GM21526 (cell line): ENCODE data around the gene ASTN2.

Source experiments
- ATAC-seq: cut with Tn5 transposase; IDR thresholded peaks from one replicate; pipeline ENCODE4 v1.9.1; 2021; ENCODE audit warnings: moderate library complexity; ENCODE audit not compliant: unreplicated experiment, low FRiP score

ASTN2 gene

DNA sequence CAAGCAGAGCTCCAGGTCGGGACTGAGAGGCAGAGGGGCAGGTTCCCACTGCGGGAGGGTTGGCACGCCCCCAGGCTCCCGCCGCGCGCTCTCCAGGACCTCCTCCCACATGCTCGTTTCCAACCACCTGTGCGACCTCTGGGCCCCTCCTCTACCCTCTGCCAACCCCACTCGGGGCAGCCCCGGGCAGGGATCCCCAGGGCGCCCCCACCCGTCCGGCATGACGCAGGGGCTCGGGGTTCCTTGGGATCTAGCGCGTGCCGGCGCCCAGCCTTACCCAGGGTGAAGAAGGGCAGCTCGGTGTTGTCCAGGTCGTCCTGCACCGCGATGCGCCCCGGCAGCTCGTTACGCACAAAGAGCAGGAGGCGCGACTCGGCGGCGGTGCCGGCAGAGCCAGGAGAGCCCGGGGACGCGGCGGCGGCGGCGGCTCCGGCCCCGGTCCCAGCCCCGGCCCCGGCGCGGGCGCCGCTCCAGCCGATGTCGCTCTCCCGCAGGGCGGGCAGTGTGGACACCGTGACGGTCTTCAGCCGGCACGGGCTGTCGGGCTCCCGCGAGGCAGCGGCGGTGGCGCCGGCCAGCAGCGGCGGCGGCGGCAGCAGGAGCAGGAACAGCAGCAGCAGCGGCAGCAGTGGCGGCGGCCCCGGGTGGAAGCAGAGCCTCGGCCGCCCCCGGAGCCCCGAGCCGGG lies 494 bp downstream of the ASTN2 start:
- no peak for ATAC-seq

DNA sequence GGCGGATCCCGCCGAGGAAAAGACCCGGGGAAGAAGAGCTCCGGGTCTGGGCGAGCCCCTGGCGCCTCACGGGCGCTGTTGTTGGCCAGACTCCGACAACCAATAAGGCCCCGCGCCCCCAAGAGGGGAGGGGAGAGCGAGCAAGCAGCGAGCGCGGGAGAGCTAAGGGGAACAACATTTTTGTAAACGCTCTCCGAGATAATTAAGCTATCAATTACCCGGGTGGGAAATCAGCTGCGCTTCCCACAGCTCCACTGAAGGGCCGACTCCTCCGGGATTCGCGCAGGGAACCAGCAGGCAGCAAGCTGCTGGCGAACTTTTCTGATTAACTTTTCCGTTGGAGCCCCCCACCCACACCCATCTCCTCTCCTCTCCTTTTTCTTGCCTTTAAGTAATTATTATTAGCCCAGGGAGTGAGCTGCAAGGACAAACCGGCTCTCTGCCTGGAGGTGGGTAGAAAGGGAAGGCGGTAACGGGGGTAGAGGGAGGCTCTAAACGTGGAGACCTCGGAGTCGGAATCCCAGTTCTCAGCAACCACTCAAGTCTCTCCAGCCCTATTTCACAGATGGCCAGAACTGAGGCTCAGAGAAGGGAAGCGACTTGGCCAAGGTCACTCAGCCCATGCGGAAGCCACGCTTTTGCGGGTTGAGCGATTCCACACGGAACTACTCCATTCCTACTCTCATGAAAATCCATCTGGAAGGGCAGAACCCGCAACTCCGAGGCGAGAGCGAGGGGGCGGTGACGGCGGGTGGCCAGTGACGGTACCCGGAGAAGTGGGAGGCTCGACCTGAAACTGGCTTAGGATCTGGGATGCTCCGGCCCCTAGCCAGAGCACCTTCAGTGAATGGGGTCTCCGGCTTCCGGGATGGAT lies 1.3 kb downstream of the ASTN2 start:
- no peak for ATAC-seq

DNA sequence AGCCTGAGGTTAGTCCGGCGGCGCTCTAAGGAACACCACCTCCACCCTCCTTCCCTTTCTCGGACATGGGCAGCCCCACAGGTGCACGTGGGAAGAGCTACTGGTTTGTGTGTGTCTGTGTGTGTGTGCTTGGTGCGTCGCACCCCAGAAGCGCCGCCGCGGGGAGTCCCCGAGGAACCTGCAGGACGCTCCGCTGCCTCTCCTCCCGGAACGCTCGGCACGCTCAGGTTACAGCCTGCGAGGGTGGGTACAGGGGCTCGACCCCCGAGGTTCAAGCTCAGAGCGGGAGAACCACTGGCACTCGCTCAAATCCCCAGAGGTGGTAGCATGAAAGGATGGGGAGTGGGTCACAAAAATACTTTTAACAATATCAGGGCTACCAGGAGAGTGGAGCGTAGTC lies 2.0 kb downstream of the ASTN2 start:
- ATAC-seq, result no peak

DNA sequence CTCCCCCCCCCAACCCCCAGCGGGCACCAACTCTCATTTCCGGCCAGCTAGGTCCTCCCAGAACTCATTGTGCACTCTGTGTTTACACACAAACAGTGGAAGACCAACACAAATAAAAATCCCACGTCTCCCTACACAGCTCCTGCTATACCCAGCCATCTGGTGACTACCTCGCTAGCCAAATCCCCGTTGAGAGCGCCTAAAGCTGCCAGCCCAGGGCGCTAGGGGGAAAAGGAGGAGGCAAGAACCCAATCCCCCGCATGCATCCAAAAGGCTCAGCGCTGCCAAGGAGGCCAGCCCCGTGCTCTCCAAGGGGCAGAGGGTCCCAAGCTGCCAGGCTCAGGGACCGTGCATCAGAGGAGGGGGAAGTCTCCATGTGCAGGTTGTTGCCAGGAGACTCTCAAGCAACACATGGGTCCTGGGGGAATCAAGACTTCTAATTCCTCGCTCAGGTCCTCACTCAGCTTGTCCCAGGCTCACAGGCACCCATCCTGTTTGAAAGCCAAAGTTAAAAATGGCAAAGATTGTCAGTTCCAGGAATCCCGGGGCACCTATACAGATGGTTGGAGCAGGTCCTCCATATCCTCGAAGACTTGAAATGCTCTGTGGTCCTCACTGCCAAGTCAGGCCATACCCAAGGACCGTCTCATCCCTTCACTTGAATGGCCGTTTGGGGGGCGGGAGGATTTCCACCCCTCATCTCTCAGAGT lies 2.7 kb downstream of the ASTN2 start:
- ATAC-seq, result no peak

DNA sequence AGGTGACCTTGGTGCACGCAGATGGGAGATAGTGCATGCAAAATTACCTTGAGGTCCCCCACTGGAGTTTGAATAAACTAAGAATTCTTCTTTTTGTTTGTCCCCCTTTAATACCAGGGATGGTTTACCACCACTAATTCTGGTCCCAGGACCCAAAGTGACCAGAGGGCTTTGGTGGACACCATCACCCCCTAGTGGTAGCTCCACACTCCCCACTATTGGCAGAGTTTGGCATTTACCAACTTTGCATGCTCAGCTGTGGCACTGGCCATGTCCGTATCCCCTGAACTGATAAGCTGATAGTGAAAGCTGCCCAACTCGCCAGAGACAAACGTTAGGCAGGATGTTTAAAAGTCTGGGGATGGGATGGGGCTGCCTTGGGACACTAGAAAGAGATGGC lies 3.3 kb downstream of the ASTN2 start:
- ATAC-seq, result no peak

DNA sequence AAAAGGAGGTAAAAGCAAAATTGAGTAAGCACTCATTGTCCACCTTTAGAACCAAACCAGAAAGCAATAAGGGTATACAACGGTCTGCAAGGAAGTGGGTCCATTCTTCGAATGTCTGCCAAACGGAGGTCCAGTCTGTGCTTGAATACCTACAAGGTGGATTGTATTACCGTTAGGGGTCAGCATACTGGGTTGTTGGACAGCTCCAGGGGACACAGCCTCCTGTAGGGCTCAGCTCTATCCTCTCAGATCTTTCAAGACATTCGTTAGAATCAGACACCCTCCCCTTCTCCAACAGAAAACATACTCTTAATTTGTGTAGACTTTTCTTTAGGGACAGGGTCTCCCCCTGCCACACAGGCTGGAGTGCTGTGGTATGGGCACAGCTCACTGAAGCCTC lies 5.5 kb downstream of the ASTN2 start:
- no peak for ATAC-seq

DNA sequence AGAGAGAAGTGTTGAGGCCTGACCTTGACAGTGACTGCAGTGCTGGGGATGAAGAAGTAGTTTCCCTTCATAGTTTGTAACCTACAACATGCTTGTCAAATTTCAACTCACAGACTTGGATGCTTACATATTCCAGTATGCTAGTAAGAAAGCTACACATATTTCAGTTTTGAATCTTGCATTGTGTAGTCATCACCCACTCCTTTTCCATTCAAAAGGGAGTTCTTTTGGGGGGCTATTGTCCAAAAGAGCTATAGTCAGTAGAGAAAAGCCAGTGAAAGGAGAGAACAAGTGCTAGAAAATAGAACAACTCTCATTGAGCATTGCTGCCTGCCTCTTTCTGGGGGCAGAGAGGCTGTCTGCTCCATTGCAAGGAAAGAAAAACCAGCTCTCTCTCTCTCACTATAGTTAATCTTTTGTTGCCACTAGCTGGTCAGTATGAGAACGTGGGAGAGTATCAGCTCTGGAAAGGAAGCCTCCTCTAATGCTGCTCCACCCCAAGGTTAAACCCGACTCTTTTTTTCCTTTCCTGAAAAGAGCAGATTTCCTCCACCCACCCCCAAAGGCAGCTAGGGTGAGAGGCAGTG lies 7.3 kb downstream of the ASTN2 start:
- ATAC-seq, result no peak

DNA sequence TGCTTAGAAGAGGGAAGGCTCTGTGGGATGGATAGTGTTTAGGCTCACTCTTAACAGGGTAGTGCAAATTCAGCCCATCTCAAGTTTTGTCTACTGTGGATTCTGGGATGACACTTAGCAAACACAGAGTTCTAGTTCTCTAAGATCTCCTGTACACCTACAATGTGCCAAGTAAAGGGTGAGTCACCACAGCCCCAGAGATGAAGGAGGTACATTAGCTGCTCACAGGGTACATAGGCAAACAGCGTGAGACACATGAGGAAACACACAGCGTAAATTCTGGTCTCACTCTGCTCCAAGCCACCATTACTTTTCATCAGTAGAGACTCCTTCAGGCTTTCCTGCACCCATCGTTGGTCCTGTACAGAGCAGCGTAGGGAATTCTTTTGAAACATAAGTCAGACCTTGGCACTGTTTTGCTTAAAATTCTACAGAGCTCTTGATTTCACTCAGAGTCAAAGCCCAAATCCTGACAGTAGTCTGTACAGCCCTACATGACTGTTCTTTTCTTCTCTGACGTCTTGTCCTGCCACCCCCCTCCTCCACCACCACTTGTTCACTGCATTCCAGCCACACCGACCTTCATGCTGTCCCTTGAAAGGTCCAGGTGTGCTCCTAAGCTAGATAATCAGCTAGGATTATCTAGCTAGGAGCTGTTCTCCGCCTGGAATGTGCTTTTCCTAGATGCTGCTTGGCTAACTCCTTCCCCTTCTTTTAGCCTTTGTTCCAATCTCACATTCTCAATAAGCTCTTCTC lies 8.7 kb downstream of the ASTN2 start:
- no peak for ATAC-seq

DNA sequence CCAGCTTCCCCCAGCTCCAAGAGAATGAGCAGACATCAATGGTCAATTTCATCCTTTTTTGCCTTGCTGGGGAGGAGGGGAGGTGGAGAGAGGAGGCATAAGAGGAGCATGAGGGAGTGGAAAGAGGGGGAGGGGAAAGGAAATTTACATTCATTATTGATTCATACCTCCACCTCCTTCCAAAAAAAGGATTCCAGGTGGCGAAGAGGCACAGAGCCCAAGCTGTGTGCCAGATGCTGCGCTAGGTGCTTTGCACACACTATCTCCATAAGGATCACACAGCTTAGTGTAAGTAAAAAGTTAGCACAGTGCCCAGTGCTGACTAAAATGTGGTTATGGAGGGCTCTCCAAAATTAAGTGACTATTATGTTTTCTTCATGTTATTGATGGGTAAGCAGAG lies 11.0 kb downstream of the ASTN2 start:
- ATAC-seq, result no peak

DNA sequence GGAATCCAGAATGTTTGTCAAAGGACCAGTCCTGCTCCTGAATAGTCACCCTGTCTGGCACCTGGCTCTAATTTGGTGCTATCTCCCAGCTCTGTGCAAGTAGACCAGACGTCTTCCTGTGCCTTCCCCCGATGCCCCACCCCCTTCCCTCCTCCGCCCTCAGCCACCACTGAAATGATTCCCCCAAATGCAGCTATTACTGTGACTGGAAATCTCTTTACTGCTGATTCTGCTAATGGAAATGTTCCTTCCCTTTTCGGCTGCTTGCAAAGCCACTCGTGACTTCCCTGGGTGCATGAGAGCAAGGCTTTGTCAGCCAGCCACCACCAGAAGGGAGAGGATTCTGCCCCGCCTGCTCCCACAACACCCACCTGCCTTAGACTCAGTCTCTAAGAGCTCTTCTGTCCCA lies 11.4 kb downstream of the ASTN2 start:
- ATAC-seq, result no peak

DNA sequence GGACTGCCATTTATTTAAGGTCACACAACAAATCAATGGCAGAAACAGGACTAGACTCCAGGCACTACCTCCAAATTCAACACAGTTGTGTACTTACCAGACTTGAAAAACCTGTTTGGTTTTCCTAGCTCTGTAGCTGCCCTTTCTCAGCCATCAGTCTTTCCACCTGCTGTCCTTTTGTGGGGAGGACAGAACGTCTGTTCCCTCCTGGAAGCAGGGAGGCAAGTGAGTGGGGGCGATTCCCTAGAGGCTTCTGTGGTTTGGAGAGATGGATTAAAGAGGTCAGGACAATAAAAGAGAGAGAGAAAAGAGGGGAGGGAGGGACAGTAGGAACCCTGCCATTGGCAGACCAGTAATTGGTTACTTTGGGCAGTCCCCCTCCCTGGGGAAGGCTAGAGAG lies 14.7 kb downstream of the ASTN2 start:
- ATAC-seq, result no peak

DNA sequence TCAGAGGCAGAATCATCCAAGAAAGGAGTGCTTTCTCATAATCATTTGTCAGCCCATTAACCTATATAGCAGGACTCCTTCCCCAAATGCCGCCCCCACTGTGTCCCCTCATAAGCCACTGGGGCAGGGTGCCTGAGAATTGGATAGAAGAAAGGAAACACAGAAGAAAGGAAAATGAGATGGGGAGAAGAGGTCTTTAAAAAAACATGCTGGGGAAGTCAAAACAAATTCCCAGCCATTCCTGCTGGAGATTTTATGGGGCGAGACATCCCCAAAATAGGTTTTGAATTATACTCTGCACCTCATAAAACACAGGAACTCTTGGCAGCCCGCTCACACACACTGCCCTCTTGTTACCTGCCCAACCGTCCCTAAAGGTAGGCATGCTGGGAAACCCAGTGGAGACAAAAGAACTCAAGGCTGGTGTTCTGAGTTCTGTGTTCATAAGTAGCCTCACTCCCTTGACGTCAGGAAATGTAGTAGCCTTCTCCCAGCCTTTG lies 19.7 kb downstream of the ASTN2 start:
- ATAC-seq, result no peak

DNA sequence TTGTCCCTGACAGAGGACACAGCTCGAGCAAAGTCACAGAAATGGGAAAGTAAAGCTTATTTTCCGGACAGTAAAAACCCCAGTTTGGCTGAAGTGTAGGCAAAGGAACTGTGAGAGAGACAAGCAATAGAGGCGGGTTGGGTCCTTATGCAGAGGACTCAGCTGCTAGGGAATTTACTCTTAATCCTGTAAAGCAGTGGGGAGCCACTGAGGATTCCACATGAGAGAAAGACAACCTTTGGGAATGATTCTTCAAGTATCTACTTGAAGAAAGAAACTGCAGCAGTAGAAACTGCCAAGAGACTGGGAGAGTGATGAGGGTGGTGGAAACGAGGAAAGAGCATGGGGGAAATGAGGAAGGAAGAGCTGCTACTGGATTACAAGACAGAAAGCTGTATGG lies 20.2 kb downstream of the ASTN2 start:
- ATAC-seq, result no peak

DNA sequence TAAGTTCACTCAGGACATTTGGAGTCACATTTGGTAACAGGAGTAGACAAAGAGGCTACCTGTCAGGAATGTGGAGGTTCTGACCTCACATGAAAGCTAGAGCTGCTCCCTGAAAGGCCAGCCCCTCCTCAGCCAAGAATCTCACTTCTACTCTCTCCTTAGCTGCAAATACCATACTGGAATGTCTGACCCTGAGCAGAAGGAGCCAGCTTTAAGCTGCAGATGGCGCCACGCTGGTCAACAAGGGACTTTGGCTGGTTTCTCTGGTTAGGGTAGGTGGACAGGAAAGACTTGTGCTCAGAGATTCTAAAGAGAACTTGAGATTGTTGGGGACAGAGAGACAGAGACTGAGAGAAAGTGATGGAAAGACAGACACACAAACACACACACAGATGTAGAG lies 21.9 kb downstream of the ASTN2 start:
- no peak for ATAC-seq

DNA sequence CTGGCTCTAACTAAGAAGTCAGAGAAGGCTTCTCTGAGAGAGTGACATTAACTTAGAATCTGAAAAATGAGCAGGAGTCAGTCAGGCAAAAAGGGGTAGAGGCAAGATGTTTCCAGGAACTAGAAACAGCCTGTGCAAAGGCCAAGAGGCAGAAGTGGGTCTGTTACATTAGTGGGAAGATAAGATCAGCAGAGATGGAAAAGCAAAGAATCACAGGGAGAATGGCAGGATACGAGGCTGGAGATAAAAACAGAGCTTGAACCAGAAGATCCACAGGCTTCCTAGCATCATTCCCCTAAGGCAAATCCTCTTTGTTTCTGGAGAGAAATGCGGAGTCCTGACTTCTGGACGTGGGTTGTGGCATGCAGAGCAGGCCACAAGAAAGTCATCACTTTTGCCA lies 27.4 kb downstream of the ASTN2 start:
- ATAC-seq, result no peak

DNA sequence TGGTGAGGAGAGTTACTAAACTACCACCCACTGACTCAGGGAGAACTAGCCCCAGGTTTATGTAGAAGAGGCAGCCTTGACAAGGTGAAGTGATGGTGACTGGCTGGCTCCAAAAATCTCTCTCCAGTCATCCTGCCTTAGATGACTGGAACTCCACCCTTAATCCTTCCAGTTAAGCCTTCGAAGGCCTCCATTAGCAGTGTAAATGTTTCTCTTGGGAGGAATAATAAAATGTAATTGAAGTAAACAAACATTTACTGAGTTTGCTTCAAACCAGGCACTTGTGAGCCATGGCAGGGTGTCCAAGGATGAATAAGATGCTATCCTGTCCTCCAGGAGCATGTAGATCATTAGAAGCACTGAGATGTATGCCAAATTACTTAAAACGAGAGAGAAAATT lies 35.5 kb downstream of the ASTN2 start:
- no peak for ATAC-seq

DNA sequence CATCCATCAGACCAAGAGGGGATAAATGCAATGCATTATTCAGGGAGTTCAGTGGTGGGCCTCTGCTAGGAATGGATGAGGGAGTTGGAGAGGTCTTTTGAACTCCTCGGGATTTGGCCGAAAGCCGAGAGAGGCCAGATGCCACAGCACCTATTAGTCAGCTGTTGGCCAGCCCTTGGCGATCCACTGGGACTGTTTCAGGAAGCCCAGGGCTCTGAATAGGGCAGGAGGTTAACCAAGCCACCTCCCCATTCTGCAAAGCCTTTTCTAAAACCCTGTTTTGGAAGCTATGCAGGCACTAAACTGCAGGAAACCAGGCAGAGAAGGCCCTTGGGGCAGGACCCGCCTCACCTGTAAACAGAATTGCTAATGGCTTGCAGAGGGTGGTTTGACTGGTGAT lies 37.8 kb downstream of the ASTN2 start:
- no peak for ATAC-seq

DNA sequence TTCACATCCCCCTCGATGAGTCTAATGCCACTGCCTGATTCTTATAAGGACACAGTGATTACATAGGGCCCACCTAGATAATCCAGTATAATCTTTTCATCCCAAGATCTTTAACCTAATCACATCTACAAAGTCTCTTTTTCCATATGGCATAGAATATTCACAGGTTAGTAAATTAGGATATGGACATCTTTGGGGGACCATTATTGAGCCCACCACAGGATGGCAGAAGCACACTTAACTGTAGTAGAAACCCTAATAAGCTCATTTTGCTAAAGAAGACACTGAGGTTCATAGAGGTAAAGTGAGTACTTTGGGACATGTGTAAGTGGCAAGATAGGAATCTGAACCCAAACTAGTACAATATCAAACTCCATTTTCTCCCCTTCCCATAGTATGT lies 38.9 kb downstream of the ASTN2 start:
- ATAC-seq, result no peak

DNA sequence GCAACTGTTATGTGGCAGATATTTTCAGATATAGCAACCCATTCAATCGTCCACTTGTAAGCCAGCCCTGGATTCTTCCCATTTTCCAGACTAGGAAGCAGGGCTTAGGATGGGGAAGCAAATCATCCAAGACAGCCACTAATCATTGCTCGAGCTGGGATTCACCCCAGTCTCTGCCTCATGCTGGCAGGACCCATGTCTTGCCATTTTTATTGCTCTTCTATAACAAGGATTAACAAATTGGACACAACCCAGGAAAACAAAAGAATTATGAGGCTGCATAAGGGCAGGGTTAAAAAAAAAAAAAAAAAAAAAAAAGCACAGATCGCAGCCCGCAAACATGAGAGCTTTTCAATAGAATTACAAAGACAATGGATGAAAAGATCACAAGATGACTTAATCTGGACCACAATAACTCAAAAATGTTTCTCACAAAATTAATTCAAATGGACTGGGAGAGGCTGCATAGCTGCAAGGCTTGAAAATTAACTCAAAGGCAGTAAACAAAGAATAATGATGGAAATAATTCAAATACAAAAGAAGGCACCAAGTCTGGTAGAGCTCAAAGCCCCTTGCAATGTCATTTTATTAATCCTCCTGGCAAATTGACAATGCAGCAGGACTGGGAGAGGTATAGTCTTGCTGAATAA lies 40.7 kb downstream of the ASTN2 start:
- ATAC-seq, result no peak
